HG03442 (cell line): ENCODE measurements around the gene EPB41L1.

Experiments used
- ATAC-seq: cut with Tn5 transposase; IDR thresholded peaks from one replicate; pipeline ENCODE4 v1.9.1; 2021; ENCODE audit warnings: mild to moderate bottlenecking, moderate library complexity; ENCODE audit not compliant: unreplicated experiment

Gene EPB41L1

GRCh38 chr20:36153736-36154699 lies 522 bp upstream of the EPB41L1 start:
- no peak for ATAC-seq

GRCh38 chr20:36155629-36155971 lies 1.1 kb downstream of the EPB41L1 start:
- ATAC-seq, result no peak

- no peak for ATAC-seq
These were observed 1.5 kb downstream of the EPB41L1 start for GRCh38 chr20:36155991-36156390.

GRCh38 chr20:36157610-36158009 lies 3.1 kb downstream of the EPB41L1 start:
- ATAC-seq, result no peak

GRCh38 chr20:36158160-36158741 lies 3.7 kb downstream of the EPB41L1 start:
- no peak for ATAC-seq

- ATAC-seq, result no peak
These were observed 5.3 kb downstream of the EPB41L1 start for GRCh38 chr20:36159833-36160232.

- ATAC-seq, result no peak
These were observed 7.9 kb downstream of the EPB41L1 start for GRCh38 chr20:36162272-36162966.

GRCh38 chr20:36167902-36168503 lies 13.5 kb downstream of the EPB41L1 start:
- ATAC-seq, result no peak

- ATAC-seq, result no peak
These were observed 16.1 kb downstream of the EPB41L1 start for GRCh38 chr20:36170542-36171215.

- no peak for ATAC-seq
These were observed 19.0 kb downstream of the EPB41L1 start for GRCh38 chr20:36173451-36173933.

- ATAC-seq, result no peak
These were observed 20.5 kb downstream of the EPB41L1 start for GRCh38 chr20:36175016-36175415.

GRCh38 chr20:36175475-36175995 lies 21.0 kb downstream of the EPB41L1 start:
- no peak for ATAC-seq

GRCh38 chr20:36177716-36178115 lies 23.2 kb downstream of the EPB41L1 start:
- ATAC-seq, result no peak

GRCh38 chr20:36179170-36179945 lies 24.8 kb downstream of the EPB41L1 start:
- no peak for ATAC-seq

GRCh38 chr20:36180323-36180722 lies 25.8 kb downstream of the EPB41L1 start:
- ATAC-seq, result no peak

GRCh38 chr20:36181934-36182603 lies 27.5 kb downstream of the EPB41L1 start:
- no peak for ATAC-seq

- ATAC-seq, result no peak
These were observed 28.1 kb downstream of the EPB41L1 start for GRCh38 chr20:36182604-36183154.

- ATAC-seq, result no peak
These were observed 28.8 kb downstream of the EPB41L1 start for GRCh38 chr20:36183155-36183944.
